ENCODE data around the gene MAMLD1. TPM values are rescaled to one million over a fixed set of nuclear protein-coding genes. Genes with fewer than 3 reads are reported as not detected.

MAMLD1 gene
- total and polyA plus RNA-seq, 2 experiments from 2014 or later = 4.1 to 9.0 TPM

DNA sequence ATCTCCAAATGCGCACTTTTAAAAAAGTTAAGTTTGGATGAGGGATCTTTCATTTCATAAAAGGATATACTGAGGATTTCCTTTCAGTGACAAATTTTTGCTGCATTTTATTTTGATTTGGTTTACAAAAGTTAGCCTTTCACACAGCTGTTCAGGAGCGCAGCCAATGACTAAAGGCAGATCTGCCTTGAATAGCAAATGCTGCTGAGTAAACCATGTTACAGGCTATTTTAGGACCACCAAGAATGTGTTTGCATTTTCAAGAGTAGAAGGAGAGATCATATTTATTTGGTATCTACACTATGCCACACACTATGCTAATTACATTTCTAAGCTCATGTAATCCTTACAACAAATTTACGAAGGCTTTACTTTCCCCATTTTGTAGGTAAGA is 92.1 kb downstream of the MAMLD1 start:
- H3K4me3 ChIP-seq = no peak overlapping the region

DNA sequence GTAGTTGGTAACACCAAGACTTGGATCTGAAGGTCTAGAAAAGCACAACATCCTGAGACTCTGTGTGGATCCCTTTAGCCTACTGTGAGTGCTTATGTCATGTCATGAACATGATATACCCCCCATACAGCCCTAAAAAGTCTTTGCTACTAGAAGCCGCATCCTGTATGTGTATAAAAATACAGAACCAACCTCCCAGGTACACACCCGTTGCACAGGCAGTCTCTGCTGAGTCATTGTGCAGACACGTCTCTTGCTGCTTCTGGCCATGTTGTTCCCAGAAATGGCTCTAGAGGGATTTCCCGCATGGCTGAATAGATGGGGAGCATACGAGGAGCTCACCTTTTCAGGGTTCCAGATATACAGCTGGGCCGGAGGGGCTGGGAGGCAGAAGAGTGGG is 93.3 kb downstream of the MAMLD1 start:
- DNase-seq = no peak
- Histone ChIP-seq H3K4me3 (no peak overlapping the region), H3K79me2 (ENCODE audit: insufficient read depth) (no peaks in the 10 kb centered on the region), H4K20me1 (ENCODE audit: insufficient read depth) (no peaks in the 10 kb centered on the region), H3K36me3 (ENCODE audit: low read depth) (no peaks in the 10 kb centered on the region; the same call in 1 of the 2 replicates), H2AFZ (no peak overlapping the region), H3K27ac (no peak overlapping the region), H3F3A (ENCODE audit: insufficient read depth) (no peaks in the 10 kb centered on the region), H3K4me1 (ENCODE audit: insufficient read depth) (no peaks in the 10 kb centered on the region), H3K27me3 (replicated peaks; ENCODE audit: insufficient read depth) (no peaks in the 10 kb centered on the region), H3K9me3 (ENCODE audit: low read depth) (no peaks in the 10 kb centered on the region), H3K9me2 (ENCODE audit: insufficient read depth) (no peaks in the 10 kb centered on the region), H3K4me2 (ENCODE audit: unreplicated experiment) (no peak overlapping the region), H3K9ac (no peak overlapping the region)
- WGBS, 2 experiments (ENCODE audit: low coverage in 1 of 2, low lambda C conversion rate in 2 of 2, missing lambda C conversion rate in 2 of 2) = 80 to 86% methylated on average over 6 of the region's 6 CpGs
- in situ Hi-C loops (cut with MboI) = no loop called here
- TF ChIP-seq EZH2 (IDR thresholded peaks at IDR 0.05; ENCODE audit: insufficient read depth, poor library complexity, severe bottlenecking) (no peak), EZH2phosphoT487 (IDR thresholded peaks at IDR 0.05; ENCODE audit: insufficient read depth, low read depth) (no peak)

More for the DNA sequence above, 92.1 kb downstream of the MAMLD1 start:
- WGBS, 2 experiments (ENCODE audit: low coverage in 1 of 2, low lambda C conversion rate in 2 of 2, missing lambda C conversion rate in 2 of 2) = 93 to 96% methylated on average over 3 of the region's 3 CpGs
- TF ChIP-seq EZH2 (IDR thresholded peaks at IDR 0.05; ENCODE audit: insufficient read depth, poor library complexity, severe bottlenecking) (no peak), EZH2phosphoT487 (IDR thresholded peaks at IDR 0.05; ENCODE audit: insufficient read depth, low read depth) (no peak)
- Histone ChIP-seq H3K9me3 (ENCODE audit: low read depth) (no peaks in the 10 kb centered on the region), H3F3A (ENCODE audit: insufficient read depth) (no peaks in the 10 kb centered on the region), H3K4me2 (ENCODE audit: unreplicated experiment) (no peak overlapping the region), H3K27me3 (replicated peaks; ENCODE audit: insufficient read depth) (no peaks in the 10 kb centered on the region), H4K20me1 (ENCODE audit: insufficient read depth) (no peaks in the 10 kb centered on the region), H3K4me1 (ENCODE audit: insufficient read depth) (no peaks in the 10 kb centered on the region), H3K9ac (no peak overlapping the region), H3K36me3 (ENCODE audit: low read depth) (no peaks in the 10 kb centered on the region; the same call in 1 of the 2 replicates), H3K9me2 (ENCODE audit: insufficient read depth) (no peaks in the 10 kb centered on the region), H3K79me2 (ENCODE audit: insufficient read depth) (no peaks in the 10 kb centered on the region), H2AFZ (no peak overlapping the region), H3K27ac (no peak overlapping the region)
- in situ Hi-C loops (cut with MboI) = no loop called here
- DNase-seq = no peak

DNA sequence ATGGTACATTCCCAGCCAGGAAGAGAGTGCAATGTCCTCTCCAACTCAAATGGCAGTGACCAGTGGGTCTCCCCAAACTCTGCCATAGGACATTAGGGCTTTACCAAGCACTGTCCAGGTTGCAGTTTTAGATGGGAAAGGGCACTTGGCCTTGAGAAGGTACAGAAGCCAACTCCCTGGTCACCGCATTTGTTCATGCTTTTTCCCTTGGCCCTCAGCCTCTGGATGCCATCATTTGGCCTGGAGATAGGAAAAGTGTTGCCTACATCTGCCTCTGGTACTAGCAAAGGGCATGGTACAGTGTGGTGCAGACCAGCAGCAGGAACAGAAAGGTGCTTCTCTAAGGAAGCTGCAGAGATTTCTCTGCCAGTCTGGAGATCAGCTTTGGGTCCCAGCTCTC is 93.8 kb downstream of the MAMLD1 start:
- Histone ChIP-seq H4K20me1 (ENCODE audit: insufficient read depth) (no peaks in the 10 kb centered on the region), H3K36me3 (ENCODE audit: low read depth) (no peaks in the 10 kb centered on the region; the same call in 1 of the 2 replicates), H3K4me1 (ENCODE audit: insufficient read depth) (no peaks in the 10 kb centered on the region), H3K27me3 (replicated peaks; ENCODE audit: insufficient read depth) (no peaks in the 10 kb centered on the region), H2AFZ (no peak overlapping the region), H3K27ac (no peak overlapping the region), H3K4me3 (no peak overlapping the region), H3F3A (ENCODE audit: insufficient read depth) (no peaks in the 10 kb centered on the region), H3K9me3 (ENCODE audit: low read depth) (no peaks in the 10 kb centered on the region), H3K79me2 (ENCODE audit: insufficient read depth) (no peaks in the 10 kb centered on the region), H3K9me2 (ENCODE audit: insufficient read depth) (no peaks in the 10 kb centered on the region), H3K4me2 (ENCODE audit: unreplicated experiment) (no peak overlapping the region), H3K9ac (no peak overlapping the region)
- in situ Hi-C loops (cut with MboI) = no loop called here
- DNase-seq = no peak
- TF ChIP-seq EZH2 (IDR thresholded peaks at IDR 0.05; ENCODE audit: insufficient read depth, poor library complexity, severe bottlenecking) (no peak), EZH2phosphoT487 (IDR thresholded peaks at IDR 0.05; ENCODE audit: insufficient read depth, low read depth) (no peak)
- 100% methylated on average over 1 of the region's 1 CpG; no CpG with 5 or more reads in 1 of the 2 experiments for WGBS, 2 experiments (ENCODE audit: low coverage in 1 of 2, low lambda C conversion rate in 2 of 2, missing lambda C conversion rate in 2 of 2)

DNA sequence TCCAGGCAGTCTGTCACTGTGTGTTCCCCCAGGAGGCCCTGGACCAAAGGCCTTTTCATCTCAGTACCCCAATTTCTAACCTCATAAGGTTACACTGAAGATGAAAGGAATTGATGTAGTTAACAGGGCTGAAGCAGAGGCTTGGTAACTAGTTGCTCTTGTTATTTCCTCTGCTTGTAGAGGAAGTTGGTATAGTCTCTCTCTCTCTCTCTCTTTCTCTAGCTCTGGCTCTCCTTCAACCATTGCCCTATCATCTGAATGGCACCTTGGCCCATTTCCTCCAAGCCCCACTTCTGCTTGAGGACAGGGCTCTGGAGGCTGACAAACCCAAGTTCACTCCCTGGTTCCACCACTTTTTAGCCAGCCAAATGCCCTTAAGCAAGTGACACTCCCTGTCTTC is 96.1 kb downstream of the MAMLD1 start:
- Histone ChIP-seq H4K20me1 (ENCODE audit: insufficient read depth) (no peaks in the 10 kb centered on the region), H3K4me2 (ENCODE audit: unreplicated experiment) (no peak overlapping the region), H3K27me3 (replicated peaks; ENCODE audit: insufficient read depth) (no peaks in the 10 kb centered on the region), H3F3A (ENCODE audit: insufficient read depth) (no peaks in the 10 kb centered on the region), H3K4me1 (ENCODE audit: insufficient read depth) (no peaks in the 10 kb centered on the region), H2AFZ (no peak overlapping the region), H3K36me3 (ENCODE audit: low read depth) (no peaks in the 10 kb centered on the region; the same call in 1 of the 2 replicates), H3K9me3 (ENCODE audit: low read depth) (no peaks in the 10 kb centered on the region), H3K9ac (no peak overlapping the region), H3K79me2 (ENCODE audit: insufficient read depth) (no peaks in the 10 kb centered on the region), H3K9me2 (ENCODE audit: insufficient read depth) (no peaks in the 10 kb centered on the region), H3K27ac (no peak overlapping the region), H3K4me3 (no peak overlapping the region)
- in situ Hi-C loops (cut with MboI) = no loop called here
- no peak for DNase-seq
- TF ChIP-seq EZH2 (IDR thresholded peaks at IDR 0.05; ENCODE audit: insufficient read depth, poor library complexity, severe bottlenecking) (no peak), EZH2phosphoT487 (IDR thresholded peaks at IDR 0.05; ENCODE audit: insufficient read depth, low read depth) (no peak)

DNA sequence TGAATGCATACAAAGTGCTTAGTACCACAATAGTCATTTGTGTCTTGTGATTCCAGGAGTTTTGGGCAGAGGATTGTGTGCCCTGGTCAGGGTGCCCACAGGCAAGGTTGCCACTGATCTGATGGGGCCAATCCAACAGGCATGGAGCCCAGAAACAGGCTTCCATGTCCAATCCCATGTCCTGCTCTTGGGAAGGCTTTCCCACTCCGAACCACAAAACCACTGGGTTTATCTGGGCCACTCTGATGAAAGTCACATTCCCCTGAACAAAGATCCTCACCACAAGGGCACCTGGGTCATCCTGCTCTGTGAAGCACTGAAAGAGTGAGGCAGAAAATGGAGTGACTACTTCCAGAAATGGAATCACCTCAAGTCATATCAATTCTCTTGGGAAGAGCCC is 96.9 kb downstream of the MAMLD1 start:
- H2AFZ ChIP-seq = no peak overlapping the region
- no peaks in the 10 kb centered on the region; the same call in 1 of the 2 replicates for H3K36me3 ChIP-seq (ENCODE audit: low read depth)
- H3K4me2 ChIP-seq (ENCODE audit: unreplicated experiment) = no peak overlapping the region
- no peak overlapping the region for H3K27ac ChIP-seq
- H4K20me1 ChIP-seq (ENCODE audit: insufficient read depth) = no peaks in the 10 kb centered on the region
- no peak for TF ChIP-seq EZH2phosphoT487 (IDR thresholded peaks at IDR 0.05; ENCODE audit: insufficient read depth, low read depth)
- no peak for TF ChIP-seq EZH2 (IDR thresholded peaks at IDR 0.05; ENCODE audit: insufficient read depth, poor library complexity, severe bottlenecking)
- no peaks in the 10 kb centered on the region for H3K9me2 ChIP-seq (ENCODE audit: insufficient read depth)
- H3K4me1 ChIP-seq (ENCODE audit: insufficient read depth) = no peaks in the 10 kb centered on the region
- no peaks in the 10 kb centered on the region for H3K27me3 ChIP-seq (replicated peaks; ENCODE audit: insufficient read depth)
- H3F3A ChIP-seq (ENCODE audit: insufficient read depth) = no peaks in the 10 kb centered on the region
- H3K9ac ChIP-seq = no peak overlapping the region
- no peaks in the 10 kb centered on the region for H3K9me3 ChIP-seq (ENCODE audit: low read depth)
- 100% methylated on average over 1 of the region's 1 CpG; no CpG with 5 or more reads in 1 of the 2 experiments for WGBS, 2 experiments (ENCODE audit: low coverage in 1 of 2, low lambda C conversion rate in 2 of 2, missing lambda C conversion rate in 2 of 2)
- H3K4me3 ChIP-seq = no peak overlapping the region
- in situ Hi-C loops (cut with MboI) = no loop called here
- H3K79me2 ChIP-seq (ENCODE audit: insufficient read depth) = no peaks in the 10 kb centered on the region
- no peak for DNase-seq
